ENCODE data around the gene HSPB8. TPM values are rescaled to one million over a fixed set of nuclear protein-coding genes. Genes with fewer than 3 reads are reported as not detected.

HSPB8 gene
- total RNA-seq, 1 donor from 2014 or later = 37.9 TPM

GRCh38 chr12:119136811-119137410 is 41.8 kb upstream of the HSPB8 start:
- Mint-ChIP-seq H3K27ac (no peak overlapping the region), H3K27me3 (peaks cover 4% of the 10 kb centered on the region), H3K9me3 (ENCODE audit: low read depth) (no peaks in the 10 kb centered on the region), H3K36me3 (ENCODE audit: insufficient read depth) (peaks cover 9% of the 10 kb centered on the region), H3K4me1 (ENCODE audit: low read depth) (no peaks in the 10 kb centered on the region), H3K4me3 (ENCODE audit: low read depth) (no peak overlapping the region)
- no peak for DNase-seq (ENCODE audit: low spot score, unreplicated experiment)
- no peak for TF ChIP-seq CTCF (IDR thresholded peaks at IDR 0.05; ENCODE audit: unreplicated experiment)

GRCh38 chr12:119139448-119139847 is 39.3 kb upstream of the HSPB8 start:
- no peak for TF ChIP-seq CTCF (IDR thresholded peaks at IDR 0.05; ENCODE audit: unreplicated experiment)
- Mint-ChIP-seq H3K27ac (no peak overlapping the region), H3K36me3 (ENCODE audit: insufficient read depth) (peaks cover 10% of the 10 kb centered on the region), H3K4me1 (ENCODE audit: low read depth) (no peaks in the 10 kb centered on the region), H3K4me3 (ENCODE audit: low read depth) (no peak overlapping the region), H3K9me3 (ENCODE audit: low read depth) (no peaks in the 10 kb centered on the region), H3K27me3 (peaks cover 4% of the 10 kb centered on the region)
- DNase-seq (ENCODE audit: low spot score, unreplicated experiment) = no peak

GRCh38 chr12:119145367-119145766 is 33.4 kb upstream of the HSPB8 start:
- Mint-ChIP-seq H3K36me3 (ENCODE audit: insufficient read depth) (peaks cover 8% of the 10 kb centered on the region), H3K27me3 (peaks cover 8% of the 10 kb centered on the region), H3K27ac (no peak overlapping the region), H3K4me3 (ENCODE audit: low read depth) (no peak overlapping the region), H3K4me1 (ENCODE audit: low read depth) (no peaks in the 10 kb centered on the region), H3K9me3 (ENCODE audit: low read depth) (no peaks in the 10 kb centered on the region)
- TF ChIP-seq CTCF (IDR thresholded peaks at IDR 0.05; ENCODE audit: unreplicated experiment) = no peak
- DNase-seq (ENCODE audit: low spot score, unreplicated experiment) = no peak

GRCh38 chr12:119147847-119148448 is 30.8 kb upstream of the HSPB8 start:
- no peaks in the 10 kb centered on the region for H3K4me1 Mint-ChIP-seq (ENCODE audit: low read depth)
- peaks cover 4% of the 10 kb centered on the region for H3K27me3 Mint-ChIP-seq
- H3K4me3 Mint-ChIP-seq (ENCODE audit: low read depth) = no peak overlapping the region
- H3K9me3 Mint-ChIP-seq (ENCODE audit: low read depth) = peaks cover 3% of the 10 kb centered on the region
- no peak for TF ChIP-seq CTCF (IDR thresholded peaks at IDR 0.05; ENCODE audit: unreplicated experiment)
- peaks cover 3% of the 10 kb centered on the region for H3K36me3 Mint-ChIP-seq (ENCODE audit: insufficient read depth)
- H3K27ac Mint-ChIP-seq = no peak overlapping the region
- DNase-seq (ENCODE audit: low spot score, unreplicated experiment) = no peak

- peaks cover 3% of the 10 kb centered on the region for H3K36me3 Mint-ChIP-seq (ENCODE audit: insufficient read depth)
- no peak for TF ChIP-seq CTCF (IDR thresholded peaks at IDR 0.05; ENCODE audit: unreplicated experiment)
- H3K4me1 Mint-ChIP-seq (ENCODE audit: low read depth) = peaks cover 12% of the 10 kb centered on the region
- no peak overlapping the region for H3K27ac Mint-ChIP-seq
- peaks cover 4% of the 10 kb centered on the region for H3K27me3 Mint-ChIP-seq
- H3K9me3 Mint-ChIP-seq (ENCODE audit: low read depth) = peaks cover 3% of the 10 kb centered on the region
- no peak for DNase-seq (ENCODE audit: low spot score, unreplicated experiment)
- H3K4me3 Mint-ChIP-seq (ENCODE audit: low read depth) = no peak overlapping the region
Measured at GRCh38 chr12:119149270-119149669, 29.5 kb upstream of the HSPB8 start.

All from progenitor cell of endocrine pancreas (in vitro differentiated cells).